ENCODE results near the gene POLR2E. TPM values are rescaled to one million over a fixed set of nuclear protein-coding genes. Genes with fewer than 3 reads are reported as not detected.

POLR2E gene
- total and polyA plus RNA-seq, 2 of the 8 experiments (the other 6 are each of a cell fraction or from before 2014, with no cell fraction given), result 281 to 381 TPM

DNA sequence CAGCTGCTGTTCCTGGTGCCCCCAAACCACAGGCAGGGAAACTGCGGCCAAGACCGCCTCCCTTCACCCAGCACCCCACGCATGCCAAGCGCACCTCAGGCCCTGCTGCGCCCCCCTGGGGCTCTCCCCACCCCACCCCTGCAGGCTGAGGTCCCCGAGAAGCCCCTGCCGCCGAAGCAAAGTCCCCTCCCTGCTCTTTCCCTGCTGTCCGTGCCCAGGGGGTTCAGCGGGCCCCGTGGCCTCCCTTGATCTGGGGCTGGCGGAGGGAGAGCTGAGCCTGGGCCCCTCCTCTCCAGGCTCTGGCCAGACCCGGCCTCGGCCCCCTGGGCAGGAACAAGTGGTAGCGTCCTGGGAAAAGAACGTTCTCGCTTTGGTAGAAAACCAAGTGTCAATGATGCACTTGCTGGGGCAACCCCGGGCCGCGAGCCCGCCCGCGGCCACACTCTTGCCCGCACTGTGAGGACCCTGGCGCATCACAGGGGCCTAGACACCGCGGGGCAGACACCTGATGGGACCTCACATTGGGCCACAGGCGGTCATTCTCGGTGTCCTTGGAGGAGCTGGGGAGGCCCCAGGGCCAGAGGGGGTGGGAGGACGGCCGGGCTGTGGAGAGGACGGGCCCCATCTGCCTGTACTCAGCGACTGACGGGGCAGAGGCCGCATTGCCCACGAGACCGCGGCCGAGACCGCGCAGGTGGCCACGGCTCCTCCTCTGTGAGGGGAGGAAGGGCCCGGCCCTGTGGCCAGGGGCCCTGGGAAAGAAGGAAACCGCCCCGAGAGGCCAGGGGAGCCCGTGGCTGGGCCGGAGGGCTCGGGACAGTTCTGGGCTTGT lies 37.6 kb upstream of the POLR2E start (continued):
- TF ChIP-seq POU5F1 (IDR thresholded peaks at IDR 0.05; ENCODE audit: low read depth, low read length), result no peak
- TF ChIP-seq, protein P1, sequence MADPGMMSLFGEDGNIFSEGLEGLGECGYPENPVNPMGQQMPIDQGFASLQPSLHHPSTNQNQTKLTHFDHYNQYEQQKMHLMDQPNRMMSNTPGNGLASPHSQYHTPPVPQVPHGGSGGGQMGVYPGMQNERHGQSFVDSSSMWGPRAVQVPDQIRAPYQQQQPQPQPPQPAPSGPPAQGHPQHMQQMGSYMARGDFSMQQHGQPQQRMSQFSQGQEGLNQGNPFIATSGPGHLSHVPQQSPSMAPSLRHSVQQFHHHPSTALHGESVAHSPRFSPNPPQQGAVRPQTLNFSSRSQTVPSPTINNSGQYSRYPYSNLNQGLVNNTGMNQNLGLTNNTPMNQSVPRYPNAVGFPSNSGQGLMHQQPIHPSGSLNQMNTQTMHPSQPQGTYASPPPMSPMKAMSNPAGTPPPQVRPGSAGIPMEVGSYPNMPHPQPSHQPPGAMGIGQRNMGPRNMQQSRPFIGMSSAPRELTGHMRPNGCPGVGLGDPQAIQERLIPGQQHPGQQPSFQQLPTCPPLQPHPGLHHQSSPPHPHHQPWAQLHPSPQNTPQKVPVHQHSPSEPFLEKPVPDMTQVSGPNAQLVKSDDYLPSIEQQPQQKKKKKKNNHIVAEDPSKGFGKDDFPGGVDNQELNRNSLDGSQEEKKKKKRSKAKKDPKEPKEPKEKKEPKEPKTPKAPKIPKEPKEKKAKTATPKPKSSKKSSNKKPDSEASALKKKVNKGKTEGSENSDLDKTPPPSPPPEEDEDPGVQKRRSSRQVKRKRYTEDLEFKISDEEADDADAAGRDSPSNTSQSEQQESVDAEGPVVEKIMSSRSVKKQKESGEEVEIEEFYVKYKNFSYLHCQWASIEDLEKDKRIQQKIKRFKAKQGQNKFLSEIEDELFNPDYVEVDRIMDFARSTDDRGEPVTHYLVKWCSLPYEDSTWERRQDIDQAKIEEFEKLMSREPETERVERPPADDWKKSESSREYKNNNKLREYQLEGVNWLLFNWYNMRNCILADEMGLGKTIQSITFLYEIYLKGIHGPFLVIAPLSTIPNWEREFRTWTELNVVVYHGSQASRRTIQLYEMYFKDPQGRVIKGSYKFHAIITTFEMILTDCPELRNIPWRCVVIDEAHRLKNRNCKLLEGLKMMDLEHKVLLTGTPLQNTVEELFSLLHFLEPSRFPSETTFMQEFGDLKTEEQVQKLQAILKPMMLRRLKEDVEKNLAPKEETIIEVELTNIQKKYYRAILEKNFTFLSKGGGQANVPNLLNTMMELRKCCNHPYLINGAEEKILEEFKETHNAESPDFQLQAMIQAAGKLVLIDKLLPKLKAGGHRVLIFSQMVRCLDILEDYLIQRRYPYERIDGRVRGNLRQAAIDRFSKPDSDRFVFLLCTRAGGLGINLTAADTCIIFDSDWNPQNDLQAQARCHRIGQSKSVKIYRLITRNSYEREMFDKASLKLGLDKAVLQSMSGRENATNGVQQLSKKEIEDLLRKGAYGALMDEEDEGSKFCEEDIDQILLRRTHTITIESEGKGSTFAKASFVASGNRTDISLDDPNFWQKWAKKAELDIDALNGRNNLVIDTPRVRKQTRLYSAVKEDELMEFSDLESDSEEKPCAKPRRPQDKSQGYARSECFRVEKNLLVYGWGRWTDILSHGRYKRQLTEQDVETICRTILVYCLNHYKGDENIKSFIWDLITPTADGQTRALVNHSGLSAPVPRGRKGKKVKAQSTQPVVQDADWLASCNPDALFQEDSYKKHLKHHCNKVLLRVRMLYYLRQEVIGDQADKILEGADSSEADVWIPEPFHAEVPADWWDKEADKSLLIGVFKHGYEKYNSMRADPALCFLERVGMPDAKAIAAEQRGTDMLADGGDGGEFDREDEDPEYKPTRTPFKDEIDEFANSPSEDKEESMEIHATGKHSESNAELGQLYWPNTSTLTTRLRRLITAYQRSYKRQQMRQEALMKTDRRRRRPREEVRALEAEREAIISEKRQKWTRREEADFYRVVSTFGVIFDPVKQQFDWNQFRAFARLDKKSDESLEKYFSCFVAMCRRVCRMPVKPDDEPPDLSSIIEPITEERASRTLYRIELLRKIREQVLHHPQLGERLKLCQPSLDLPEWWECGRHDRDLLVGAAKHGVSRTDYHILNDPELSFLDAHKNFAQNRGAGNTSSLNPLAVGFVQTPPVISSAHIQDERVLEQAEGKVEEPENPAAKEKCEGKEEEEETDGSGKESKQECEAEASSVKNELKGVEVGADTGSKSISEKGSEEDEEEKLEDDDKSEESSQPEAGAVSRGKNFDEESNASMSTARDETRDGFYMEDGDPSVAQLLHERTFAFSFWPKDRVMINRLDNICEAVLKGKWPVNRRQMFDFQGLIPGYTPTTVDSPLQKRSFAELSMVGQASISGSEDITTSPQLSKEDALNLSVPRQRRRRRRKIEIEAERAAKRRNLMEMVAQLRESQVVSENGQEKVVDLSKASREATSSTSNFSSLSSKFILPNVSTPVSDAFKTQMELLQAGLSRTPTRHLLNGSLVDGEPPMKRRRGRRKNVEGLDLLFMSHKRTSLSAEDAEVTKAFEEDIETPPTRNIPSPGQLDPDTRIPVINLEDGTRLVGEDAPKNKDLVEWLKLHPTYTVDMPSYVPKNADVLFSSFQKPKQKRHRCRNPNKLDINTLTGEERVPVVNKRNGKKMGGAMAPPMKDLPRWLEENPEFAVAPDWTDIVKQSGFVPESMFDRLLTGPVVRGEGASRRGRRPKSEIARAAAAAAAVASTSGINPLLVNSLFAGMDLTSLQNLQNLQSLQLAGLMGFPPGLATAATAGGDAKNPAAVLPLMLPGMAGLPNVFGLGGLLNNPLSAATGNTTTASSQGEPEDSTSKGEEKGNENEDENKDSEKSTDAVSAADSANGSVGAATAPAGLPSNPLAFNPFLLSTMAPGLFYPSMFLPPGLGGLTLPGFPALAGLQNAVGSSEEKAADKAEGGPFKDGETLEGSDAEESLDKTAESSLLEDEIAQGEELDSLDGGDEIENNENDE (IDR thresholded peaks at IDR 0.05; ENCODE audit: insufficient replicate concordance, low read length), result no peak
